D721Med (cell line): ENCODE results near the gene SCGB1D1.

Experiments used
- DNase-seq: peaks from one replicate; pipeline ENCODE4 v3.0.0; 2011; ENCODE audit warnings: low spot score; ENCODE audit not compliant: insufficient read length
- FAIRE-seq: peaks from 2 replicates; lab custom pipeline; 2011; peaks lifted over from hg19 to GRCh38; lab: Jason Lieb, UNC
- TF ChIP-seq, protein P1 (sequence below): IDR thresholded peaks from 2 replicates; pipeline ENCODE4 v1.5.1; 2012; ENCODE audit warnings: mild to moderate bottlenecking, control low read depth; ENCODE audit not compliant: insufficient read depth; ENCODE audit errors: missing control alignments

The SCGB1D1 gene

DNA sequence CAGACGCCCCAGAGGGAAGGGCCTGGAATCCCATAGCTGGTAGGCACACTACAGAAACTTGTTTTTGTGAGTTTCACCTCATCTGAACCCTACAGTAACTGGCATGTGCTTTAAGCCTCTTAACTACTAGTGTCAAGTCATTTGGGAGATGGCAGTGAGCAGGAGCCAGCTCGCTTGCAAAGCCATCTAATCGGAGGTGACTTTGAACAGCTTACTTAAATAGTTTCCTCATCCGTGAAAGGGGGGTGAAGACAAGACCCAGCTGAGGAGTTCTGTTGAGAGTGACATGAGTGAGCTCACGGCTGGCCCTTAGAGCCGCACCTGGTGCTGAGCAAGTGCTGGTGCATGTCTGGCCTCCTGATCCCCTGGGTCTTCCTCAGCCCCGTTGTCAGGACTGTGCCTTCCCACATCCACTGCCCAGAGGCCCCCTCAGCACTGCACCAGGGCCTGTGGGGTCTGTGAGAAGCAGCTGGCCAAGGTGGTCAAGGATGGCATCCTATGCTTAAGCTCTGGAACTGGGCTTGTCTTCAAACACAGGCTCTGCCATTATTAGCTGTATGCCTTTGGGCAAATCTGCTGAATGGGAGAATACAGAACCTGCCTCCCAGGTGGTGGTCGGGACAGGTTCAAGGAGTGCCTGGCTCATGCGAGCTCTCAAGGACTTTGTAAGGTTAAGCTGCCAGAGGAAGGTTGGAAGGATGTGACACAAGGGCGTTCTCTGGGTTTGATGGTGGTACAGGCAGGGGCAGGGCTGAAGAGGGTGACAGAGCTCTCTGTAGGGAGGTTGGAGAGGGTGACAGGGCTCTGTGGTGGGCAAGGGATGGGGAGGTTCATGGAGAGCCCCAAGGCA, 38.9 kb upstream of the SCGB1D1 start:
- FAIRE-seq (no peak), DNase-seq (peak; percentile 63)
- TF ChIP-seq, protein P1, sequence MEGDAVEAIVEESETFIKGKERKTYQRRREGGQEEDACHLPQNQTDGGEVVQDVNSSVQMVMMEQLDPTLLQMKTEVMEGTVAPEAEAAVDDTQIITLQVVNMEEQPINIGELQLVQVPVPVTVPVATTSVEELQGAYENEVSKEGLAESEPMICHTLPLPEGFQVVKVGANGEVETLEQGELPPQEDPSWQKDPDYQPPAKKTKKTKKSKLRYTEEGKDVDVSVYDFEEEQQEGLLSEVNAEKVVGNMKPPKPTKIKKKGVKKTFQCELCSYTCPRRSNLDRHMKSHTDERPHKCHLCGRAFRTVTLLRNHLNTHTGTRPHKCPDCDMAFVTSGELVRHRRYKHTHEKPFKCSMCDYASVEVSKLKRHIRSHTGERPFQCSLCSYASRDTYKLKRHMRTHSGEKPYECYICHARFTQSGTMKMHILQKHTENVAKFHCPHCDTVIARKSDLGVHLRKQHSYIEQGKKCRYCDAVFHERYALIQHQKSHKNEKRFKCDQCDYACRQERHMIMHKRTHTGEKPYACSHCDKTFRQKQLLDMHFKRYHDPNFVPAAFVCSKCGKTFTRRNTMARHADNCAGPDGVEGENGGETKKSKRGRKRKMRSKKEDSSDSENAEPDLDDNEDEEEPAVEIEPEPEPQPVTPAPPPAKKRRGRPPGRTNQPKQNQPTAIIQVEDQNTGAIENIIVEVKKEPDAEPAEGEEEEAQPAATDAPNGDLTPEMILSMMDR: no peak

DNA sequence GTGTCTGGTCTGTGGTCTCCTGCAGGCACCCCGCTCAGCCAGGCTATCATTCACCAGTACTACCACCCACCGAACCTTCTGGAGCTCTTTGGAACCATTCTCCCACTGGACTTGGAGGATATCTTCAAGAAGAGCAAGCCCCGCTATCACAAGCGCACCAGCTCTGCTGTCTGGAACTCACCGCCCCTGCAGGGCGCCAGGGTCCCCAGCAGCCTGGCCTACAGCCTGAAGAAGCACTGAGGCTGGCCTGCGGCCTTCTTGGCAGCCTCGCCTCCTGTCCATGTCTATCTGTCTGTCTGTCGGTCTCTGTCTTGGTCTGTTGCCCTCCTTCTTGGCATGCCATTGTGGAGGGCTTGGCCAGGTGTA, 38.3 kb upstream of the SCGB1D1 start:
- no peak for DNase-seq
- FAIRE-seq: no peak
- TF ChIP-seq, protein P1: no peak

DNA sequence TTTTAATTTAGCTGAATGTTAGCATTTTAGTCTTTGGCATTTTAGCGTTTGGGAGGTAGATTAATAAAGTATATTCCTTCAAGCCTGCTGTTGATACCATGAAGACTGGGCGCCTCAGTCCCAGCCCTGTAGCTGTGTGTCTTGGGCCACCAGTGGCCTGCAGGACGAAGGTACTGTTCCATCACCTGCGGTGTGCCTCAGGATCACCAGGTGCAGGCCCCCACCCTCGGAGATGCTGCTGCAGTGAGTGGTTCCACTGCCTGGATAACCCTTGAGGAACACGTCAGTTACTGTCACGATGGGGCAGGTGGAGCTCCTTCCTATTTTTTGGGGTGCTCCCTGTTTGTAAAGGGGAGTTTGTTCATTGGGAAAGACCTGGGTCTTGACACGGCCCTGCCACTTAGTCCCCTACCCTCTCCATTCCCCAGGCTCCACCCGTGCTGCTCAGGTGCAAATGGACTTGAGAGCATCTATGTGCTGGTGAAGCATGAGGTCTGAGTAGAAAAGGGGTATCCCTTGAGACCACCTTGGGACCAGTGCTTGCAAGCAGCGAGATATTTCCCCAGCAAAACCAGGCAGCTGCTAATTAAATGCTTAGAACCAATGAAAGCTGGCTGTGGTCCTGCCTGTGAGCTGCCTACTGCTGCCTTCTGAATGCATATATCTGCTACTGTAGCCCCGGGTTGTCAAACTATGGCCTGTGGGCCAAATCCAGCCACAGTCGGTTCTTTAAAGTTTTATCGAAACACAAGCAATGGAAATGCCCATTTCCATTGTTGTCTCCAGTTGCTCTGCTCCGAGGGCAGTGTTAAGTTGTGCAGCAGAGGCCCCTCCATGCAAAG, 37.5 kb upstream of the SCGB1D1 start:
- FAIRE-seq (no peak), DNase-seq (no peak)
- TF ChIP-seq, protein P1: no peak

DNA sequence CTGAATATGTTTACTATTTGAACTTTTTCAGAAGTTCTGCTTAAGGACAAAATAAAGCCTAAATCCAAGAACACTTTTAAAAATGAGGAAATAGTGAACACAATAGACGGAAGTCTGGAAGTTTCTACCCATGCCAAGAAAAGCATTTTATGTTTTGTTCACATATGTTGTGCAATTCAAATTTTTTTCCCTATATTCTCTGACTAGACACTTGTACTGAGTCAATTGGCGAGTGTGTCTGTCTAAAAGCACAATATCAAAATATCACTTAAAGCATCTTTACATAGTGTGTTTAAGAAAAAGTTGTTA, 37.0 kb upstream of the SCGB1D1 start:
- FAIRE-seq (no peak), DNase-seq (no peak)
- TF ChIP-seq, protein P1: no peak

DNA sequence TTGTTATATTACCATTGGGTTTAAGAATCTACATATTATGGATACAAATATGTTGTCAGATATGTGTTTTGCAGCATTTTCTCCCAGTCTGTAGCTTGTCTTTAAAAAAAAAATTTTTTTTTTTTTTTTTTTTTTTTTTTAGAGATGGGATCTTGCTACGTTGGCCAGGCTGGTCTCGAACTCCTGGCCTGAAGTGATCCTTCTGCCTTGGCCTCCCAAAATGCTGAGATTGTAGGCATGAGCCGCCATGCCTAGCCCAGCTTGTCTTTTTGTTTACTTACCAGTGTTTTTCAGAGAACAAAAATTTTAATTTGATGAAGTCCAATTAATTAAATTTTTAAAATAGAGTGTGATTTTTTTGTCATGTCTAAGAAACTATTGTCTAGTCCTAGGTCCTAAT, 36.4 kb upstream of the SCGB1D1 start:
- TF ChIP-seq, protein P1: no peak
- no peak for FAIRE-seq
- no peak for DNase-seq

DNA sequence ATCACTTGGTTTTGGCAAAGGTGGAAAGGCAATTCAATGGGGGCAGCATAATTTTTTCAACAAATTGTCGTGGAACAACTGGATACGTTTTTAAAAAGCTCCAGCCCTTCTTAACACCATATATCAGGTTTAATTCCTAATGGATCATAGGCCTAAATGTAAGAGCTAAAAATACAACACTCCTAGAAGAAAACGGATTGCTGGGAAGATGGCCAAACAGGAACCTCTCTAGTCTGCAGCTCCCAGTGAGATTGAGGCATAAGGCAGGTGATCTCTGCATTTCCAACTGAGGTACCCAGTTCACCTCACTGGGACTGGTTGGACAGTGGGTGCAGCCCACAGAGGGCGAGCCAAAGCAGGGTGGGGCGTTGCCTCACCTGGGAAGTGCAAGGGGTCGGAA, 32.4 kb upstream of the SCGB1D1 start:
- DNase-seq: no peak
- TF ChIP-seq, protein P1: no peak
- FAIRE-seq: no peak
